Measurements from ENCODE around the gene RITA1.

RITA1 gene

GRCh38 chr12:113232089-113232839 is 46.7 kb downstream of the RITA1 start:
- H3K4me3 ChIP-seq (ENCODE audit: low read depth, low read length): no peak overlapping the region
- no peak for DNase-seq (ENCODE audit: low read depth)
- no peak for TF ChIP-seq CTCF (IDR thresholded peaks at IDR 0.05; ENCODE audit: low read depth, low read length, missing control alignments)

- H3K4me3 ChIP-seq (ENCODE audit: low read depth, low read length): no peak overlapping the region
Measured at GRCh38 chr12:113232840-113233585, 47.5 kb downstream of the RITA1 start.

GRCh38 chr12:113233967-113234366 is 48.4 kb downstream of the RITA1 start:
- DNase-seq (ENCODE audit: low read depth): no peak
- no peak overlapping the region for H3K4me3 ChIP-seq (ENCODE audit: low read depth, low read length)
- TF ChIP-seq CTCF (IDR thresholded peaks at IDR 0.05; ENCODE audit: low read depth, low read length, missing control alignments): no peak

More at GRCh38 chr12:113232840-113233585, 47.5 kb downstream of the RITA1 start:
- DNase-seq (ENCODE audit: low read depth): peak; percentile 63
- TF ChIP-seq CTCF (IDR thresholded peaks at IDR 0.05; ENCODE audit: low read depth, low read length, missing control alignments): peak; percentile 52

- no peak for DNase-seq (ENCODE audit: low read depth)
- no peak overlapping the region for H3K4me3 ChIP-seq (ENCODE audit: low read depth, low read length)
- no peak for TF ChIP-seq CTCF (IDR thresholded peaks at IDR 0.05; ENCODE audit: low read depth, low read length, missing control alignments)
Measured at GRCh38 chr12:113234483-113234882, 49.0 kb downstream of the RITA1 start.

GRCh38 chr12:113235976-113236375 is 50.5 kb downstream of the RITA1 start:
- TF ChIP-seq CTCF (IDR thresholded peaks at IDR 0.05; ENCODE audit: low read depth, low read length, missing control alignments): no peak
- DNase-seq (ENCODE audit: low read depth): no peak

GRCh38 chr12:113236539-113237399 is 51.2 kb downstream of the RITA1 start:
- no peak for TF ChIP-seq CTCF (IDR thresholded peaks at IDR 0.05; ENCODE audit: low read depth, low read length, missing control alignments)
- no peak for DNase-seq (ENCODE audit: low read depth)

More at GRCh38 chr12:113235976-113236375, 50.5 kb downstream of the RITA1 start:
- H3K4me3 ChIP-seq (ENCODE audit: low read depth, low read length): no peak overlapping the region

More at GRCh38 chr12:113236539-113237399, 51.2 kb downstream of the RITA1 start:
- H3K4me3 ChIP-seq (ENCODE audit: low read depth, low read length): no peak overlapping the region
